Stimulated activated CD8-positive, alpha-beta memory T cell treated with anti-CD3 and anti-CD28 coated beads, Interleukin-15, amount 100 ng/mL, for 1 hour (primary cell): ENCODE results near the gene COL4A6.
"Not testable (repeated sequence)": the region's sequence is repeated elsewhere in the genome, so short reads cannot be mapped to it uniquely, and the experiment has no call there.

ENCODE experiments used
- DNase-seq: peaks from one replicate; pipeline ENCODE4 v3.0.0-alpha.2; 2020; ENCODE audit warnings: low read depth

The COL4A6 gene

GRCh38 chrX:108438110-108438623 lies at the start of gene COL4A6:
Gene COL4A6 (minus strand): TSS chrX:108438422. CDS start chrX:108438196, 226 bp downstream.
- no peak for DNase-seq

GRCh38 chrX:108485960-108486359 lies 47.7 kb upstream of the COL4A6 start:
- no peak for DNase-seq

- DNase-seq: no peak
These were observed 46.0 kb upstream of the COL4A6 start for GRCh38 chrX:108484251-108484650.

GRCh38 chrX:108481528-108481927 lies 43.3 kb upstream of the COL4A6 start:
- not testable (repeated sequence) for DNase-seq

GRCh38 chrX:108473979-108474378 lies 35.8 kb upstream of the COL4A6 start:
- DNase-seq: no peak

- no peak for DNase-seq
These were observed 30.3 kb upstream of the COL4A6 start for GRCh38 chrX:108468486-108468885.

GRCh38 chrX:108464604-108465003 lies 26.4 kb upstream of the COL4A6 start:
- no peak for DNase-seq

GRCh38 chrX:108456971-108457477 lies 18.8 kb upstream of the COL4A6 start:
- no peak for DNase-seq

GRCh38 chrX:108453841-108454240 lies 15.6 kb upstream of the COL4A6 start:
- DNase-seq: no peak

GRCh38 chrX:108447303-108447702 lies 9.1 kb upstream of the COL4A6 start:
- no peak for DNase-seq

GRCh38 chrX:108442901-108443464 lies 4.8 kb upstream of the COL4A6 start:
- DNase-seq: no peak

- no peak for DNase-seq
These were observed 1.9 kb upstream of the COL4A6 start for GRCh38 chrX:108439961-108440696.

- no peak for DNase-seq
These were observed 1.3 kb upstream of the COL4A6 start, which contains the start of gene COL4A5 for GRCh38 chrX:108439426-108439942. Gene COL4A5 (plus strand): TSS chrX:108439838. CDS start chrX:108440126, 288 bp downstream.

GRCh38 chrX:108437349-108438109 lies 693 bp downstream of the COL4A6 start:
- DNase-seq: no peak

- DNase-seq: no peak
These were observed 3.0 kb downstream of the COL4A6 start for GRCh38 chrX:108435261-108435660.

GRCh38 chrX:108426262-108426661 lies 12.0 kb downstream of the COL4A6 start:
- no peak for DNase-seq

GRCh38 chrX:108420481-108420880 lies 17.7 kb downstream of the COL4A6 start:
- no peak for DNase-seq

GRCh38 chrX:108419401-108419800 lies 18.8 kb downstream of the COL4A6 start:
- DNase-seq: no peak

GRCh38 chrX:108417257-108417656 lies 21.0 kb downstream of the COL4A6 start:
- DNase-seq: no peak

- no peak for DNase-seq
These were observed 22.3 kb downstream of the COL4A6 start for GRCh38 chrX:108415891-108416290.

GRCh38 chrX:108415146-108415545 lies 23.1 kb downstream of the COL4A6 start:
- DNase-seq: no peak

GRCh38 chrX:108412783-108413182 lies 25.4 kb downstream of the COL4A6 start:
- DNase-seq: no peak
